ENCODE data around the gene ACACA.

ACACA gene

DNA sequence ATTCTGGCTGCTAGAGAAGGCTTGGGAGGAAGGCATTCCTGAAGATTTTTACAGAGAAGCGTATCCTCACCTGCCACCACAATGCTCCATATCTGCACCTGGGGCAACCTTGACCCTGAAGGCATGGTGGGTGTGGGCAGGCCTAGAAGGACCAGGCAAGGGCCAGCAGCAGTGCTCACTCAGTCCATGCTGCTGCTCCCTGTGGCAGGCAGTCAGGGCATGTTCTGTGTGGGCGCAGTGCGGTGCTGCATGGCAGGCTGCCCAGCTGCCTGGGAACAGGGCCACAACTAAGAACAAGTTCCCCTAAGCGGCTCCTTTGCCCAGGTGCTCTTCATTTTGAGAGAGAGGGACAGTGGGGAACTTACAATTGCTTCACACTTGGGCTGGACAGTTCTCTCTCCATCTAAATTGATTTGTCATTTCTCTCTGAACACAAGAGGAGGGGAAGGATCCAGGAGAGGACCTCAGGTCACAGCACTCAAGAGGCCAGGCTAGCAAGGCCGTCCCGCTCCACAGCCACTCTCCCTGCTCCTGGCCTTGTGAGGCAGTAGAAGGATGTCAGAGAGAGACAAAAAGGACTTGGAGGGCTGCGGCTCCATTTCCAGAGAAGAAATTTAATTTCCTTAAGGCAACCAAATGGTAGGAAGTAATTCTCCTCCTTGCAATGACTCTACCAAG lies 299.1 kb downstream of the ACACA start:
- no peaks in the 10 kb centered on the region for H3K9me3 Mint-ChIP-seq
- H3K36me3 Mint-ChIP-seq (ENCODE audit: low read depth) = peaks cover 11% of the 10 kb centered on the region
- no peak overlapping the region for H3K4me3 Mint-ChIP-seq
- H3K27ac Mint-ChIP-seq = no peak overlapping the region
- no peaks in the 10 kb centered on the region for H3K4me1 Mint-ChIP-seq (ENCODE audit: low read depth)
- H3K27me3 Mint-ChIP-seq (ENCODE audit: low read depth) = no peaks in the 10 kb centered on the region

DNA sequence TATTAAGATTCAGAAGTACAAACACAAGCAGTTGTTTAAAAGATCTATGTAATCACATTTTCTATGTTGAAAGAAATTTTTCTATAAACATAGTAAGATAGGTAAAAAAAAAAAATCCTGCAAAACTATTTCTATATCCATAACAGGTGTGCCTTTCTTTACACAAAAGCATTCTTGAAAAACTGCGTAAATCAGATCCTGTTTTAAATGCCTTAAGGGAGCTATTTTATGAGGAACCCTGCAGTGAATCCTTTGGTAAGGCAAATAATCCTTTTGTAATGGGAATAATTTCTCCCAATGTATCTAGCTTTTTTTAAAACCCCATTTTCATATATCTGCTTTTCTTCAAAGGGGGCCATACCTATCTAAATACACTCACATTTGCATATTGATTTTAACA lies 300.6 kb downstream of the ACACA start:
- Mint-ChIP-seq H3K27me3 (ENCODE audit: low read depth) (no peaks in the 10 kb centered on the region), H3K4me1 (ENCODE audit: low read depth) (peaks cover 5% of the 10 kb centered on the region), H3K27ac (no peak overlapping the region), H3K36me3 (ENCODE audit: low read depth) (peaks cover 7% of the 10 kb centered on the region), H3K9me3 (no peaks in the 10 kb centered on the region), H3K4me3 (no peak overlapping the region)

DNA sequence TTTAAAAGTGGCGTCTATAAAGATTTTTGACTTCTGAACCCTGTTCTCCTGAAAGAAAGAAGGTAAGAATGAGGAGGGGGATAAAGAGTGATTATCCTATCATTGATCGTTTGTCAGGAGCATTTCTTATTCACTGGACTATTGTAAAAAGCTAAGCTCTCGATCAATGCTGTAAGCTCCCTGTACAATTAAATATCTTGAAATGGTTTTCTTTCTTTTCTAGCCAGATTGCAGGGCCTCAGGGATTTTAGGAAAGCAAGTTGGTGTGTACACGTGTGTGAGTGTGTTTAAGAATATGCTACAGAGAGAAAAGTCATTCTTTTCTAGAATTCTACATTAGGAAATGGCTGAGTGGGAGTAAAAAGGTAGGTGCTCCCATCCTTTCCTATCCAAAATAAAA lies 303.4 kb downstream of the ACACA start:
- Mint-ChIP-seq H3K4me1 (ENCODE audit: low read depth) (peaks cover 5% of the 10 kb centered on the region), H3K27ac (no peak overlapping the region), H3K36me3 (ENCODE audit: low read depth) (peaks cover 3% of the 10 kb centered on the region), H3K27me3 (ENCODE audit: low read depth) (no peaks in the 10 kb centered on the region), H3K4me3 (no peak overlapping the region), H3K9me3 (no peaks in the 10 kb centered on the region)

DNA sequence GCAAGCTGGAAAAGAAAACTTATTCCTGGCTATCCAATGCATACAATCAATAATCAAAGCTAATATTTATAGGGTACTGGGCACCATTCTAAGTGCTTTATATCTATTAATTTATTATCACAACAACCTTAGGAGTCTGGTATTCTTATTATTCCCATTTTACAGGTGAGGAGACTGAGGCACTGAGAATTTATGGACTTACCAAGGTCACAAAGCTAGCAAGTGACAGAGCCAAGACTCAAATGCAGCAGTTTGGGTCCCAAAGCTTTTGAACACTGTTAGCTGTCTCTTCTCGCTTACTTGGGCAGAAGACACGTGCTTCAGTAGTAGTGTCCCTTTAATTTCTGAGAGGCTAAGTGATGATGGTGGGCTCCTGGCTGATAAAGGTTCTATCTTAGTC lies 305.3 kb downstream of the ACACA start:
- H3K27me3 Mint-ChIP-seq (ENCODE audit: low read depth) = no peaks in the 10 kb centered on the region
- H3K27ac Mint-ChIP-seq = no peak overlapping the region
- peaks cover 5% of the 10 kb centered on the region for H3K4me1 Mint-ChIP-seq (ENCODE audit: low read depth)
- no peaks in the 10 kb centered on the region for H3K9me3 Mint-ChIP-seq
- H3K4me3 Mint-ChIP-seq = no peak overlapping the region
- peaks cover 10% of the 10 kb centered on the region for H3K36me3 Mint-ChIP-seq (ENCODE audit: low read depth)

DNA sequence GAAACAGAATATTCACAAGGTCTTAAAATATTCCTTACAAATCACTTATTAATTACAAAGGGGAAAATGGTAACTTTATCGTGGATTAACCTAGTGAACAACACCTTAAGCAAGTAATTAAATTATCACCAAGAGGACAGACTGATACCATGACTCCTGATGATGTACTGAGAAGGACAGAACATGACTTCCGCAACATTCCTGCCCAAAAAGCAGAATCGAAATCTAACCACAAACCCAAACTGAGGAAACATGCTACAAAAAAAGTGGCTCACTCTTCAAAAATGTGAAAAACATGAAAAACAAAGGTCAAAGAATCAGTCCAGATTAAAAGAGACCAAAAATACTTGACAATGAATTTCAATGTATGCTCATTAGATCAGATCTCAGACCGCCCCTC lies 306.4 kb downstream of the ACACA start:
- Mint-ChIP-seq H3K4me1 (ENCODE audit: low read depth) (peaks cover 5% of the 10 kb centered on the region), H3K27me3 (ENCODE audit: low read depth) (no peaks in the 10 kb centered on the region), H3K27ac (no peak overlapping the region), H3K9me3 (no peaks in the 10 kb centered on the region), H3K36me3 (ENCODE audit: low read depth) (peaks cover 16% of the 10 kb centered on the region), H3K4me3 (no peak overlapping the region)

DNA sequence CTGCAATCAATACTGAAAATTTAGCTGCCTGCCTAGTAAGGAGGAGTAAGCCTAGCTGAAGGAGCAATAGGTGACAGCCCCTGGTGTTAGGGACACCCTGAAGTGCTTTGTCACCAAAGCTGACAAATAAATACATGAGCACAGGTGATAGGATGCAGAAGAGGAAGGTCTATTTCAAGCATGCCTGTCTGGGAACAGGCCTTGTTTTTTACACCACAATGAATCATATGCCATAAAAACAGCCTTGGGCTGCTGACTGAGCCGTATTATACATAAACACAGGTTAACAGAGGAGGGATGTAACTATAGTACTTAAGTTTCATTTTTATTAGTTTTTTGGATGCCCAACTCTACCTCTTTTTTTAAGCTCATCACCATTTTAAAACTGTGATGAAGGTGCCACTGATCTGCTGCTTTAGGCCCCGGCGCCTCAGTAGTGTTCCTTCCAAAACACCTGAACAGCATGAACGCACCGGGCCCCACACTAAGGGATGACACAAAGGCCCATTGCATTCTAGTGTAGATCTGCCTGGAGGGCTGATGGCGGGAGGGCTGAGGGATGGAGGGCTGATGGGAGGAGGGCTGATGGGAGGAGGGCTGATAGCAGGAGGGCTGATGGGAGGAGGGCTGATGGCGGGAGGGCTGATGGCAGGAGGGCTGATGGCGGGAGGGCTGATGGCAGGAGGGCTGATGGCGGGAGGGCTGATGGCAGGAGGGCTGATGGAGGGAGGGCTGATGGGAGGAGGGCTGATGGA lies 307.5 kb downstream of the ACACA start:
- Mint-ChIP-seq H3K4me3 (no peak overlapping the region), H3K27ac (no peak overlapping the region), H3K36me3 (ENCODE audit: low read depth) (peaks cover 18% of the 10 kb centered on the region), H3K27me3 (ENCODE audit: low read depth) (no peaks in the 10 kb centered on the region), H3K4me1 (ENCODE audit: low read depth) (peaks cover 7% of the 10 kb centered on the region), H3K9me3 (no peaks in the 10 kb centered on the region)

DNA sequence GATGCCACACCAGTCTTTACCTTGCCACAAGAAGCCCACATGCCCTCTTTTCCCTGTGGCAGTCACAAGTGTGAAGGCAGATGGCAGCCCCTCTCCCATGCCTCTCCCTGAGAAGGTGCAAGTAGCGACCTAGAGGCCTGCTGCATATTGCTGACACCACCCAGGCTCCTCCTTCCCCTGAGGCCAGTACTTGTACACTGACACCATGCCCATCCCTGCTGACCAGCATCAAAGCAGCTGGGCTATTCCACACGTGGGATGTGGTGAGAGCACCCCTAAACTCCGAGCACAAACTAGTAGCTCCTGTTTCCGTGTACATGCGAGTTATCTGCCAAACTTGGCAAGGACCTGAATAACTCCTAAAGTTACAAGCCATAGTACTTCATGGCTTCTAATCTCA lies 308.5 kb downstream of the ACACA start:
- peaks cover 7% of the 10 kb centered on the region for H3K4me1 Mint-ChIP-seq (ENCODE audit: low read depth)
- H3K36me3 Mint-ChIP-seq (ENCODE audit: low read depth) = peaks cover 21% of the 10 kb centered on the region
- H3K9me3 Mint-ChIP-seq = no peaks in the 10 kb centered on the region
- H3K27ac Mint-ChIP-seq = no peak overlapping the region
- no peaks in the 10 kb centered on the region for H3K27me3 Mint-ChIP-seq (ENCODE audit: low read depth)
- H3K4me3 Mint-ChIP-seq = no peak overlapping the region

DNA sequence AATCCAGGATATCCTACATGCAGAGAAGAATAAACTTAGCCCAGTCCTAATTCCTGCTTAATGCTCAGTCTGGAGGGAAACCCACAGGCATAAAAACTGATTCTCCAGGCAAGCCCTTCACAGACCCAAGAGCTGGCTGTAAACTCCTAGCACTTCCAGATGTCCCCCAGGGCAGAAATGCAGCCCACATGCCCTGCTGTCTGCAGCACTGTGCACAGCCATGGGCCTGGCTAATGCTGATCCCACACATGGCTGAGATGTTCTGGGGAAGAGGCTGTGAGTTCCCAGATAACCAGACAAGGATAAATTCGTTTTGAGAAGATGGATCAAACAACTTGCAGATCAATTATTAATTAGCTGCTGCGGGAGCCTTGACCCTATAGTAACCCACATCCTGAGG lies 309.5 kb downstream of the ACACA start:
- H3K4me3 Mint-ChIP-seq = no peak overlapping the region
- H3K4me1 Mint-ChIP-seq (ENCODE audit: low read depth) = peaks cover 7% of the 10 kb centered on the region
- no peaks in the 10 kb centered on the region for H3K9me3 Mint-ChIP-seq
- H3K27ac Mint-ChIP-seq = no peak overlapping the region
- peaks cover 23% of the 10 kb centered on the region for H3K36me3 Mint-ChIP-seq (ENCODE audit: low read depth)
- H3K27me3 Mint-ChIP-seq (ENCODE audit: low read depth) = no peaks in the 10 kb centered on the region

DNA sequence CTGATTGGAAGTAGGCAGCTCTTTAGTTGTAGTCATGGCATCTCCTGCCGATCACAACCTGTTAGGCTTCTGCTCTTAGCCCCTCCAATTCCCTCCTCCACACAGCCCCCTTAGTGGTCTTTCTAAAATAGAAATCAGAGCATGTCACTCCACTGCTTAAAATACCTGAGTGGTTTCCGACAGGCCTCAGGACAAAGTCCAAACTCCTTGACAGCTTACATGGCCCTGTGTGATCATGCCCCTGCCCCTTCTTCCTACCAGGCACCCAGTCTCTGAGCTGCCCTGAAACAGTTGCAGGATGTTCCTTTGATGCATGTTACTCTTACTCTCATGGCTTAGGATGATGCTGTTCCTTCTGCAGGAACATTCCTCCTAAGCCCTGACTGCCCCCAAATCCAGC lies 310.6 kb downstream of the ACACA start:
- no peaks in the 10 kb centered on the region for H3K27me3 Mint-ChIP-seq (ENCODE audit: low read depth)
- H3K9me3 Mint-ChIP-seq = no peaks in the 10 kb centered on the region
- no peak overlapping the region for H3K27ac Mint-ChIP-seq
- peaks cover 4% of the 10 kb centered on the region for H3K4me1 Mint-ChIP-seq (ENCODE audit: low read depth)
- H3K36me3 Mint-ChIP-seq (ENCODE audit: low read depth) = peaks cover 25% of the 10 kb centered on the region
- no peak overlapping the region for H3K4me3 Mint-ChIP-seq

DNA sequence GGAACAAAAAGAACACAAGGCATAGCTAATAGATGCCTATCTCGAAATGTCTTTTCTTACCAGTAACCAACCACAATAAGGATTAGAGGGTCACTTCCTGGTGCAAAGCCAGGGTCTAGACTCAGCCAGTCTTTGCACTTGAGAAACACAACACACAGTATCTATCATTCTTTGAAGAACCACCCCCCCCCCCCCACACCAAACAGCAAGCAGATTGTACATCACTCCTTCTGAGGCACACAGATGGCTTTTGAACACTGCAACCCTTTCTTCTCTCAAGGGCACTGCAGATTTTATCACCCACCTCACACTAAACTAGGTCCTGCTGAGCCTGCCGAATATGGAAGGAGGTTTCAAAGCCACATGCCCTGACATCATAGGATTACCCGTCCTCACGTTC lies 312.2 kb downstream of the ACACA start:
- Mint-ChIP-seq H3K4me1 (ENCODE audit: low read depth) (peaks cover 20% of the 10 kb centered on the region), H3K36me3 (ENCODE audit: low read depth) (peaks cover 30% of the 10 kb centered on the region), H3K27me3 (ENCODE audit: low read depth) (no peaks in the 10 kb centered on the region), H3K4me3 (no peak overlapping the region), H3K27ac (no peak overlapping the region), H3K9me3 (no peaks in the 10 kb centered on the region)

DNA sequence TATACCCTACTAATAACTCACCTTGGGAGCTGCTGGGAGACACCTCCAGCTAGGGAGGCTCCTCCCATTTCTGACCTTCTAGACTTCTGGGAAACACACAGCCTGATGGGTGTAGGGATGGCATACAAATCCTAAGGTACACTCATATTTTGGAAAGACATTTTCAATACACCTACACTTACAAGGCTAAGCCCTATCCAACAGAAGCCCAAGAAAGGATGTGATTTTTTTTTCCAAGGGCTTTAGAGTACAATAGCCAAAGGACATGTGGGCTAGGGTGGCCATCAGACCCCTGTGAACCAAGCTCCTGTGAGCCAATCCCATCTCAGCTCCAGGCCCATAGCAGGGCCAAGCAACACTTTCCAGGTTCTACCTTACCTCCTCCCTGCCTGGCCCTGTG lies 313.9 kb downstream of the ACACA start:
- no peaks in the 10 kb centered on the region for H3K9me3 Mint-ChIP-seq
- peaks cover 26% of the 10 kb centered on the region for H3K36me3 Mint-ChIP-seq (ENCODE audit: low read depth)
- H3K4me3 Mint-ChIP-seq = no peak overlapping the region
- peaks cover 37% of the 10 kb centered on the region for H3K4me1 Mint-ChIP-seq (ENCODE audit: low read depth)
- H3K27ac Mint-ChIP-seq = peak overlapping the region; percentile 3
- H3K27me3 Mint-ChIP-seq (ENCODE audit: low read depth) = no peaks in the 10 kb centered on the region

DNA sequence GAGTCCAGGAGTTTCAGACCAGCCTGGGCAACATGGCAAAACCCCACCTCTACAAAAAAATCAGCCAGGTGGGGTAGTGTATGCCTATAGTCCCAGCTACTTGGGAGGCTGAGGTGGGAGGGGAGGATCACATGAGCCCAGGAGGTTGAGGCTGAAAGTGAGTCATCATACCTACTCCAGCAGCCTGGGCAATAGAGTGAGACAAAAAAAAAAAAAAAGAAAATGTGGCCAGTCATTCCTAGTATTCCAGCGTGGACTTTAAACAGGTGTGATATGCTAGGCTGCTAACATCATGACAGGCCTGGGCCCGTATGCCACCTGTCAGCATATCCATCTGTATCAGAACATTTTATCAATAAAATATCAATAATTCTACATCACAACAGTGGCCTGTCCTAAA lies 314.6 kb downstream of the ACACA start:
- Mint-ChIP-seq H3K27ac (peak overlapping the region; percentile 3), H3K4me3 (no peak overlapping the region), H3K36me3 (ENCODE audit: low read depth) (peaks cover 28% of the 10 kb centered on the region), H3K4me1 (ENCODE audit: low read depth) (peaks cover 42% of the 10 kb centered on the region), H3K27me3 (ENCODE audit: low read depth) (no peaks in the 10 kb centered on the region), H3K9me3 (no peaks in the 10 kb centered on the region)

DNA sequence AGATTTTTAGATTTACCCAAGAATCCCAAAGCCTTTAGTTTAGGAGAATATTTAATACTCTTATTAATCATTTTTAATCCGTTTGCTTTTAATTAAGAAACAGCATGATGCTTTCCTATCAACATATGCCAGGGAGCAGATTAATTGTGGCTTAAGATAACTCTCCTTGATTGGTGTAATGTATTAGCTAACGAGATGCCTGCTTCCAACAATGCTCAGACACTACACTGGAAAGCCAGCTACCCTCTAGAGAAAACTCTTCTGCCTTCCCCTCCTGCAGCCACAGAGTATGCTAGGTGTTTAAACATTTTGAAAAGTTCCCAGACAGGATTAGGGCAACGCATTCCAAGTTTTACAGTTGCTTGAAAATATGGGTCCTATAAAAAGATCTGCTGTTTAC lies 315.7 kb downstream of the ACACA start:
- Mint-ChIP-seq H3K36me3 (ENCODE audit: low read depth) (peaks cover 21% of the 10 kb centered on the region), H3K9me3 (no peaks in the 10 kb centered on the region), H3K27ac (peak overlapping the region; percentile 88), H3K4me3 (no peak overlapping the region), H3K27me3 (ENCODE audit: low read depth) (no peaks in the 10 kb centered on the region), H3K4me1 (ENCODE audit: low read depth) (peaks cover 42% of the 10 kb centered on the region)

DNA sequence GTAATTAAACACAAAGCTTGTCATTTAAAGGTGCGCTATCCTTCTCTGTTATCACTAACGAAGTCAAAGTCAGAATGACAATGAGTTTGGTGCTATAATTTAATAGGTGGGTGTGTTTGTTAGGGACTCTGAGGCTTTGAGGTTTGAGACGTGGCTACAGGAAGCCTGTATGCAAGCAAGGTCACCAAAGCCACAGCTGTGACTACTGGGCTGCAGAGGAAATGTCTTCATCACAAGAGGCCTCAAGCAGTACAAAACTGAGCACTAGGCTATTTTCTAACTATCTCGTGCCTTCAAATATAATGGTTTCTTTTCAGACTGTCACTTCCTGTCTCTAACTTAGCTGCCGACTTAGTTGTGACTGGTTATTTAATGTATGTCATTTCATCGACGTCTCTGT lies 316.7 kb downstream of the ACACA start:
- peak overlapping the region; percentile 71 for H3K4me3 Mint-ChIP-seq
- peak overlapping the region; percentile 88 for H3K27ac Mint-ChIP-seq
- H3K9me3 Mint-ChIP-seq = no peaks in the 10 kb centered on the region
- peaks cover 26% of the 10 kb centered on the region for H3K36me3 Mint-ChIP-seq (ENCODE audit: low read depth)
- H3K27me3 Mint-ChIP-seq (ENCODE audit: low read depth) = no peaks in the 10 kb centered on the region
- peaks cover 42% of the 10 kb centered on the region for H3K4me1 Mint-ChIP-seq (ENCODE audit: low read depth)

DNA sequence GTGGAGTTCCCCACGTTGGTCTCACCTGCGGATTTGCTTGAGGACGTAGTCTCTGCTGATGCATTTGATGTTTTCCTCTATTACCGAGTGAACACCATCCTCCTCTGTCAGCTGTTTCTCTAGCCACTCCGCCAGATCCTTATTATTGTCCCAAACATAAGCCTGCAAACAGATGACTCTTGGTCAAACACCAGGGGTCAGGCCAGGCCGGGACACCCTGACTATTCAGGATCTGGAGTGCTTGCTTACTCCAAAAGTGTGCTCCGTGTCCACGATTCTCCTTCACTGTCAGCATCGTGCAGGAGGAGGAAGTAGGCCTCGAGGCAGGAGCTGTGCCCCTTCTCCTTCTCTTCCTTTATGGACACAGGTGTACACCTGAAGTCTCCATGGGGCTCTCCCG lies 317.7 kb downstream of the ACACA start:
- peaks cover 22% of the 10 kb centered on the region for H3K36me3 Mint-ChIP-seq (ENCODE audit: low read depth)
- no peaks in the 10 kb centered on the region for H3K9me3 Mint-ChIP-seq
- H3K4me1 Mint-ChIP-seq (ENCODE audit: low read depth) = peaks cover 39% of the 10 kb centered on the region
- no peak overlapping the region for H3K27ac Mint-ChIP-seq
- no peaks in the 10 kb centered on the region for H3K27me3 Mint-ChIP-seq (ENCODE audit: low read depth)
- no peak overlapping the region for H3K4me3 Mint-ChIP-seq

All from T-helper 1 cell treated with Interleukin-12 subunit alpha and Interleukin-12 subunit beta and Interleukin-4 antibody, amounts not matched to agents 30 μg/mL and 1 μg/mL, for 36 hours (primary cell).